SK-N-DZ (cell line): ENCODE measurements around the gene MSS51.
"Not testable (repeated sequence)": the region's sequence is repeated elsewhere in the genome, so short reads cannot be mapped to it uniquely, and the experiment has no call there.

Source experiments
- DNase-seq: peaks from one replicate; pipeline ENCODE4 v3.0.0-alpha.2; 2015; ENCODE audit warnings: low spot score

The MSS51 gene

GRCh38 chr10:73414230-73414945, 19.0 kb downstream of the MSS51 start:
- DNase-seq = no peak

GRCh38 chr10:73413528-73414229, 19.7 kb downstream of the MSS51 start, which contains the start of gene ANXA7:
TSS of gene ANXA7 (minus strand) at chr10:73414058. CDS start at chr10:73400856, 13,202 bp downstream.
- DNase-seq = peak; percentile 88

- DNase-seq = peak; percentile 56
These were observed 20.2 kb downstream of the MSS51 start for GRCh38 chr10:73413108-73413527.

- DNase-seq = no peak
These were observed 22.5 kb downstream of the MSS51 start for GRCh38 chr10:73410897-73411296.

GRCh38 chr10:73408978-73409521, 24.3 kb downstream of the MSS51 start:
- no peak for DNase-seq

- DNase-seq = no peak
These were observed 25.3 kb downstream of the MSS51 start for GRCh38 chr10:73408061-73408460.

GRCh38 chr10:73407495-73407894, 25.9 kb downstream of the MSS51 start:
- no peak for DNase-seq

GRCh38 chr10:73406846-73407245, 26.5 kb downstream of the MSS51 start:
- no peak for DNase-seq

- no peak for DNase-seq
These were observed 27.8 kb downstream of the MSS51 start for GRCh38 chr10:73405556-73405955.

GRCh38 chr10:73404690-73405089, 28.7 kb downstream of the MSS51 start:
- DNase-seq = no peak

- no peak for DNase-seq
These were observed 31.7 kb downstream of the MSS51 start for GRCh38 chr10:73401636-73402035.

GRCh38 chr10:73399063-73399462, 34.3 kb downstream of the MSS51 start:
- DNase-seq = no peak

- DNase-seq = no peak
These were observed 35.3 kb downstream of the MSS51 start for GRCh38 chr10:73398024-73398423.

- not testable (repeated sequence) for DNase-seq
These were observed 39.0 kb downstream of the MSS51 start for GRCh38 chr10:73394325-73394724.

GRCh38 chr10:73388228-73388627, 45.1 kb downstream of the MSS51 start:
- no peak for DNase-seq

- DNase-seq = no peak
These were observed 46.8 kb downstream of the MSS51 start for GRCh38 chr10:73386583-73386982.

GRCh38 chr10:73379064-73379748, 54.2 kb downstream of the MSS51 start:
- no peak for DNase-seq

- no peak for DNase-seq
These were observed 56.7 kb downstream of the MSS51 start for GRCh38 chr10:73376679-73377078.
